Smooth muscle cell (in vitro differentiated cells): ENCODE measurements around the gene CCNI2. TPM values are rescaled to one million over a fixed set of nuclear protein-coding genes. Genes with fewer than 3 reads are reported as not detected.

ENCODE experiments used
- DNase-seq: peaks from one replicate; lab custom pipeline; 2025; ENCODE audit not compliant: unreplicated experiment; lab: John Stamatoyannopoulos, UW
- H2AFZ ChIP-seq: fragments of 200-600 bp; sonication (generic); 2 replicates; pipeline ENCODE4 v1.6.0; 2016; ENCODE audit warnings: antibody characterized with exemption, low read depth, mild to moderate bottlenecking
- H3F3A ChIP-seq: fragments of 200-600 bp; sonication (generic); 2 replicates; pipeline ENCODE4 v1.6.0; 2017; ENCODE audit warnings: antibody characterized with exemption, low read depth
- H3K27ac ChIP-seq: fragments of 200-600 bp; sonication (generic); 2 replicates; pipeline ENCODE4 v1.5.1; 2016; ENCODE audit warnings: low read depth, mild to moderate bottlenecking
- H3K27me3 ChIP-seq: fragments of 200-600 bp; sonication (generic); 2 replicates; pipeline ENCODE4 v1.6.1; 2016; ENCODE audit warnings: low read depth, mild to moderate bottlenecking
- H3K36me3 ChIP-seq: fragments of 200-600 bp; sonication (generic); 2 replicates; pipeline ENCODE4 v1.5.1; 2016; ENCODE audit warnings: low read depth
- H3K4me1 ChIP-seq: fragments of 200-600 bp; sonication (generic); 2 replicates; pipeline ENCODE4 v1.5.1; 2016; ENCODE audit warnings: low read depth
- H3K4me2 ChIP-seq: fragments of 200-600 bp; sonication (generic); 2 replicates; pipeline ENCODE4 v1.6.0; 2016; ENCODE audit warnings: mild to moderate bottlenecking
- H3K4me3 ChIP-seq: fragments of 200-600 bp; sonication (generic); 2 replicates; pipeline ENCODE4 v1.5.1; 2016; ENCODE audit warnings: mild to moderate bottlenecking
- H3K79me2 ChIP-seq: fragments of 200-600 bp; sonication (generic); 2 replicates; pipeline ENCODE4 v1.6.0; 2016; ENCODE audit warnings: low read depth, mild to moderate bottlenecking
- H3K9ac ChIP-seq: fragments of 200-600 bp; sonication (generic); 2 replicates; pipeline ENCODE4 v1.6.0; 2016; ENCODE audit warnings: low read depth
- H3K9me3 ChIP-seq: fragments of 200-600 bp; sonication (generic); replicated peaks from 2 replicates; pipeline ENCODE4 v1.5.1; 2016; ENCODE audit warnings: low read depth
- H4K20me1 ChIP-seq: fragments of 200-600 bp; sonication (generic); 2 replicates; pipeline ENCODE4 v1.6.0; 2016; ENCODE audit warnings: low read depth
- CTCF ChIP-seq: fragments of 200-600 bp; sonication (generic); IDR thresholded peaks from 2 replicates; pipeline ENCODE4 v1.5.1; 2017; ENCODE audit warnings: borderline replicate concordance, mild to moderate bottlenecking, antibody characterized with exemption; ENCODE audit not compliant: insufficient read depth, poor library complexity, severe bottlenecking
- WGBS: methylation state at CpG from one replicate; pipeline ENCODE4 v1.1.7; 2016; ENCODE audit warnings: low lambda C conversion rate; 5-methylcytosine and 5-hydroxymethylcytosine counted together
- polyA plus RNA-seq: library from polyadenylated mRNA; unstranded; fragments of >200 nt; fragmentation: Nextera tagmentation; extraction: Ambion mirVana; gene quantifications from 2 replicates; pipeline ENCODE4 v1.2.1, GENCODE V29; 2016
- total RNA-seq: library from RNA; depleted of rRNA; stranded (reverse); fragments of >200 nt; gene quantifications from 2 replicates; pipeline ENCODE4 v1.2.3, GENCODE V29; 2014

CCNI2 gene
- total and polyA plus RNA-seq, 2 experiments from 2014 or later, result 0.36 to 0.41 TPM

GRCh38 chr5:132714456-132715307, 32.5 kb upstream of the CCNI2 start:
- no peak for DNase-seq

GRCh38 chr5:132718544-132719312, 28.5 kb upstream of the CCNI2 start:
- TF ChIP-seq CTCF, result no peak
- Histone ChIP-seq H3K79me2 (no peaks in the 10 kb centered on the region), H3K9me3 (no peaks in the 10 kb centered on the region), H3K27ac (no peak overlapping the region), H3F3A (no peaks in the 10 kb centered on the region), H3K4me3 (no peak overlapping the region), H3K27me3 (no peaks in the 10 kb centered on the region), H3K36me3 (no peaks in the 10 kb centered on the region), H4K20me1 (no peaks in the 10 kb centered on the region), H3K4me1 (no peaks in the 10 kb centered on the region), H3K9ac (no peak overlapping the region), H2AFZ (no peak overlapping the region), H3K4me2 (no peak overlapping the region)
- no peak for DNase-seq
- 87% methylated on average over 5 of the region's 5 CpGs for WGBS

More at GRCh38 chr5:132714456-132715307, 32.5 kb upstream of the CCNI2 start:
- no peaks in the 10 kb centered on the region for H3K9me3 ChIP-seq
- no peak overlapping the region for H3K27ac ChIP-seq
- no peak overlapping the region for H3K4me3 ChIP-seq
- H3K4me2 ChIP-seq, result no peak overlapping the region
- no peaks in the 10 kb centered on the region for H3K4me1 ChIP-seq
- H3F3A ChIP-seq, result no peaks in the 10 kb centered on the region
- H3K79me2 ChIP-seq, result no peaks in the 10 kb centered on the region
- H2AFZ ChIP-seq, result no peak overlapping the region
- 84% methylated on average over 11 of the region's 11 CpGs for WGBS
- no peaks in the 10 kb centered on the region for H4K20me1 ChIP-seq
- no peak overlapping the region for H3K9ac ChIP-seq
- H3K27me3 ChIP-seq, result no peaks in the 10 kb centered on the region
- peak; percentile 48 for TF ChIP-seq CTCF
- H3K36me3 ChIP-seq, result no peaks in the 10 kb centered on the region

- H3K9me3 ChIP-seq, result no peaks in the 10 kb centered on the region
- H3K27me3 ChIP-seq, result no peaks in the 10 kb centered on the region
- TF ChIP-seq CTCF, result no peak
- no peaks in the 10 kb centered on the region for H3F3A ChIP-seq
- H3K27ac ChIP-seq, result no peak overlapping the region
- no peak overlapping the region for H3K4me2 ChIP-seq
- peaks cover 3% of the 10 kb centered on the region for H3K36me3 ChIP-seq
- H3K4me1 ChIP-seq, result no peaks in the 10 kb centered on the region
- H4K20me1 ChIP-seq, result peaks cover 5% of the 10 kb centered on the region
- H3K9ac ChIP-seq, result no peak overlapping the region
- 97% methylated on average over 2 of the region's 2 CpGs for WGBS
- no peak overlapping the region for H2AFZ ChIP-seq
- no peak overlapping the region for H3K4me3 ChIP-seq
- no peak for DNase-seq
- H3K79me2 ChIP-seq, result peaks cover 6% of the 10 kb centered on the region
These were observed 21.5 kb upstream of the CCNI2 start for GRCh38 chr5:132725745-132726144.
